ENCODE data around the gene CFAP91.

GRCh38 chr3:119702530-119703527 lies at the start of gene CFAP91:
- TF ChIP-seq CTCF (IDR thresholded peaks at IDR 0.05): no peak
- TF ChIP-seq POLR2AphosphoS5 (IDR thresholded peaks at IDR 0.05): peak; percentile 7

Measured in gastroesophageal sphincter (tissue), 3 donors.